Measurements from ENCODE around the gene TRIM63.

Gene TRIM63

DNA sequence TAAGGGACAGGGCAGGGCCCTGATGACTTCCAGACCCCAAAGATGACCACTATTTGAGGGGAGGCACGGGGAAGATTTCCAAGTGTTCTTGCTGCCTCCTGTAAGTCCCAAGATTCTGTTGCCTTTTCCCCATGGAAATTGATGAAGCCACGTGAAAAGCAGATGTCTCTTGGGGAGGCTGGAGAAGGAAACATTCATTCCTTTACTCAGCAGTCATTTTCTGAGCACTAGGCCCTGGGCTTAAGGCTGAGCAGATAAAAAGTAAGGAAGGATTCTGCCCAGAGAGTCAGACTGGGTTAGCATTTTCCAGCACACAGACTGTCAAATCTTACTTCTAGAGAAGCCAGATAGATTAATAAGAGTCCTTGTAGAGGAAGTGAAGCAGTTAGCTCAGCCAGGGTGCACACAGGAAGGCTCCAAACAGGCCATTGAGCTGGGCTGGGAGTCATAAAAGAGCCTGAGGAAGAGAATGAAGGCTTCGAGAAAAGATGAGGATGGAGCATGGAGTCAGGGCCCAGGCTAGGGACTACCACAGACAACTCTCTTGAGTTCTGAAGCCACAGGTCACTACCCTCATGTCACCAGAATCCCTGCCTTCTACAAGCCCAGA, 35.7 kb downstream of the TRIM63 start:
- no peak for DNase-seq

DNA sequence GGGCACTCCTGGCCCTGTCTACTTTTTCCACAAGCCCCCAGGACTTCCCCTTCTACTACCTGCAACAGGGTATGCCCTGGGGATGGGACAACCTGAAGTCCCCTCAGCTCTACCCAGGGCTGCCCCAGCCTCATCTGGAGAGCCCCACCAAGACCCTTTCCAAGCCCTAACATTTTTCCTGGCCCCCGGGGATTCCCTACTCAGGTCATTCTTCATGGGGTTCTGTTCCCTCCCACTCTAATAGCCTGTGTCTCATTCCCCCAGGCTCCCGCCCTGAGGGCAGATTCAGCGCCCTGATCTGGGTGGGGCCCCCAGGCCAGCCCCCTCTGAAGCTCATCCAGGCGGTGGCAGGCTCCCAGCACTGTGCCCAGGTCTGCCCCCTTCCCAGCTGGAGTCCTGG, 36.2 kb downstream of the TRIM63 start:
- DNase-seq = no peak

DNA sequence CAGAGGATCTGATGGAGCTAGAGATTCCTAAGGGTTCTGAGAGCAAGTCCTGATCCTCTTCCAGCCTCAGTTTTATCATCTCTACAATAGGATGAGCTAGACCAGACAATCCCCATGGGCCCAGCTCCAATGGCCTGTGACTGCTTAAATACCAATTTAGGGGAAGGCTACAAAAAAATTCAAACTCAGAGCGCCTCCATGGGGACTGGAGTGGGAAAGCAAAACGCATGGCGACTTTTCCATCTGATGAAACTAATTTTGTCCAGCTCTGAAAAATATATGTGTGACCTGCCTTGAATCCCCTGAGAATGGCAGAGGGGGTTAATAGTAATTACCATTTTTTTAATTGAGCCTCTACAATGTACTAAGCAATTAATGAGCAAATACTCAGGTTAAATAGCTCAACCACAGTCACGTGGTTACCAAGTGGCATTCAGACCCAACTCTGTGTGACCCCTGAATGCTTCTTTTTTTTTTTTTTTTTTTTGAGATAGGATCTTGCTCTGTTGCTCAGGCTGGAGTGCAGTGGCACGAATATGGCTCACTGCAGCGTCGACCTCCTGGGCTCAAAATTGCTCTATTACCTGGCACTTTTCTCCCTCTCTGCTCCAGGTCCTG, 37.5 kb downstream of the TRIM63 start:
- no peak for DNase-seq

DNA sequence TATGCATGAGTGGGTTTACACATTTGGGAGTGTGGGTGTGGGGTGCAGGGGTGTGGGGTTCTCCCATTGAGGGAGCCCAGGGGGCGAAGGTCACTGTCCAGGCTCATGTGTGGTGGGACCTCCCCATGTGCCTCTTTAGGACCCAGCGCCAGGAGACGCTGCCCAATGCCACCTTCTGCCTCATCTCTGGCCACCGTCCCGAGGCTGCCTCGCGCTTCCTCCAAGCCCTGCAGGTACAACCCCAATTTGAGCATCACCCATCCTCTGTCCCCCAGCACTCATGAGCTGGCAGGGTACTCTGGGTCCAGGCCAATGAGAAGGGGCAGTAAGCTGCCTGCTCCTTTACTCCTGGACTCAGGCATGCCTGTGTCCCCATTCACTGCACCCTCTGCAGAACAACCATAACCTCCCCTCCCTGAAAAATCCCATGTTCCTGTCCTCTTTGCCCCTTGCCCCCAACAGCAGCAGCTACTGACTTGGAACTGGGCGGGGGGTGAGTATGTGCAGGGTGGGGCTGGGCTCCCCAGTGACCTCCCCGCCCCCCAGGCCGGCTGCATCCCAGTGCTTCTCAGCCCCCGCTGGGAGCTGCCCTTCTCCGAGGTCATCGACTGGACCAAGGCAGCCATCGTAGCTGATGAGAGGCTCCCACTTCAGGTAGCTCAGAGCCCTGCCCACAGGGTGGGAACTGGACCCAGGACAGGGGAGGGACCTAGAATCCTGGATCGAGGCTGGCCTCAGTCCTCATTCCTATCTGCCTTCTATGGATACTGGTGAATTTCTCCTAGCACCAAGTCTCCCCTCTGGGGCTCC, 38.2 kb downstream of the TRIM63 start:
- no peak for DNase-seq

DNA sequence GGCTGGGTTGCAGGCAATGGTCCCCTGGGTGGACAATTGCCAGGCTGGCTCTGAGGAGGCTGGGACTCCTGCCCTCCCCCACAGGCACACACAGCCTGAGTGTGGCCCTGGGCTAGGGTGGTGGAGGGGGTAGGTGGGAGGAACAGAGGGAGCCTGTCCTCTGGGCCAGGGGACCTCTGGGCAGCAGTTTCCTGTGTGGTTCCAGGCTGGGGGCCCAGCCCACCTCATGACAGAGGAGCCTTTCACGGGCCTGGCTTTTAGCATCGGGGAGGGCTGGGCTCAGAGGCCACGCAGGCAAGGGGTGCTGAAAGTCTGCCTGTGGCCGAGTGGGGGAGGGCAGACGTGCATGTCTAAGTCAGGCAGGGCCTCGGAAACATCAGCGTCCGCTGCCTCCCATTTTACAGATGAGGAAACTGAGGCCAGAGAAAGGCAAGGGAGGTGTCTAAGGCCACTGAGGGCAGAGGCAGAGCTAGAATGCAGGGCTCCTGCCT, 38.9 kb downstream of the TRIM63 start:
- DNase-seq = peak; percentile 91

DNA sequence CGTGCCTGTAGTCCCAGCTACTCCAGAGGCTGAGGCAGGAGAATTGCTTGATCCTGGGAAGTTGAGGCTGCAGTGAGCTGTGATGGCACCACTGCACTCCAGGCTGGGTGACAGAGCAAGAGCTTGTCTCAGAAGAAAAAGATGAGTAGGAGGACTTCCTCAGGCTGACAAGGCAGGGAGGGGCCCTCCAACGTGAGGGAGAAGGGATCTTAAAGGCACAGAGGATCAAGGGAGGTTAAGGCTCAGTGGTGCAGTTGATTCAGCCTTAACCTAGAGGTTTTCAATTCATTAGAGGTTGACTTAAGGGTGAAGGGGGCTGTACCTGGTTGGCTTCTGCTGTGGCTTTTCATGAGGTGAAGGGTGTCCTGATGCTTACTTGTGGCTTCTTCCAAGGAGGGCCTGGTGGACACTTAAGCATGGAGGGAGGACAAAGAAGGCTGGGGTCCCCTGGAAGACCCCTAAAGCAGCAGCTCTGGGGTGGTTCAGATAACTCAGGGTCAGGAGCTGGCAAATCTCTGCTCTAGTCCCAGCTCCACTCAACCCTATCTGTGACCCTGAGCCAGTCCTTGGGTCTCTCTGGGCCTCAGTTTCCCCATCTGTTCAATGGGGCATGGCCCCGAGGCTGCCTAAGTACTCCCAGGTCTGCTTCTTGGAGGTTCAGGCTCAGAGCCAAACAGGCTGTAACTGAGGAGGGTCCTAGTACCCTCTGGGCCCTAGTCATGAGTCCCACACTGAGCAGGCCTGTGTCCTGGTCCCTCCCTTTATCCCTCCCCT, 39.5 kb downstream of the TRIM63 start:
- no peak for DNase-seq

DNA sequence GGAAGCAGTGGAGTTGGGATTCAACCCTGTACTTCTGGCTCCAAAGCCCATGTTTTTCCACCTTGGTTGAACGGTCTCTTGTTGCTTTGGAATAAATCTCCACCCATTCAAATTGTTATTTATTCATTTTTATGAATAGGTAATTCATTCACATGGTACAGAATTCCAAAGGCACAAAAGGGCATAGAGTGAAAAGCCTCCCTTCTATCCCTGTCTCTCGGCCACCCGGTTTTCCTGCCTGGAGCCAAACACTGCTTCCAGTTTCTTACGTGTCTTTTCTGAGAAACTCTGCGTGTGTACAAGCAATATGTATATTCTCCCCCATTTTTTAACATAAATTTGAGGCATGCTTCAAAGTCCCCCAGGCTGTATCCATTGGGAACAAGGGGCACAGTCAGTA, 41.9 kb downstream of the TRIM63 start:
- DNase-seq = no peak

DNA sequence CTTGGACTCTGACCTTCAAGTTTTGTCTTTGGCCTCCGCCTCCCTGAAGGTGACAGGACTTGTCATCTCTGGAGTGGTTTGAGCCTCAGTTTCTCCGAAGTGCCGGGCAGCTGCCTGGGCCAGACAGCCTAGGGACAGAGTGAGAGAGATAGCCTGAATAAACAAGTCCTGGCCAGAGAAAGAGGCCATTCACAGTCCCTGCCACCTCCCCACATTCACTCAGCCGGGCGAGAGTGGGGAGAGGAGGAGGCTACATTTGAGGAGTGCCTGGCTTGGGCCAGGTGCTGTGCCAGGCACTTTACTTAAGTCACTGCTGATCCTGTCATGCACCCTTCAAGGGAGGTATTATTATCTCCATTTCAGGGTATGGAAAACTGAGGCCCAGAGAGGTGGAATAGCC, 42.4 kb downstream of the TRIM63 start:
- DNase-seq = no peak

DNA sequence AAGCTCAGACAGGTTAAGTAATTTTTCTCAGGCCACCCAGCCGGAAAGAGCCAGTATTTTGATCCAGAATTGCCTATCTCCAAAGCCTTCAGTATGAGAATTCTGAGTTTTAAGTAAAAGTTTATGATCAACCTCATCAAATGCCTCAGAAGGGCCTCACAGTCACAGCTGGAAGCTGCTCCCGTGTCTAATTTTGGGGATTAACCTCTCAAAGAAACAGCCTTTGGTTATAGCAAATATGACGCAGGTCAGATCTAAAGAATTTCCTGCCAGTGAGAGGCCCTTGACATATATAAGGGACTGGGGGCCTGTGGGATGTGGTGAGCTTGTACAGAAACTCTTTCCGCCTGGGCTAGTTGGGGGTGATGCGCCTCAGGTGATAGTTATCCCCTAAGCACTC, 43.6 kb downstream of the TRIM63 start:
- DNase-seq = no peak

DNA sequence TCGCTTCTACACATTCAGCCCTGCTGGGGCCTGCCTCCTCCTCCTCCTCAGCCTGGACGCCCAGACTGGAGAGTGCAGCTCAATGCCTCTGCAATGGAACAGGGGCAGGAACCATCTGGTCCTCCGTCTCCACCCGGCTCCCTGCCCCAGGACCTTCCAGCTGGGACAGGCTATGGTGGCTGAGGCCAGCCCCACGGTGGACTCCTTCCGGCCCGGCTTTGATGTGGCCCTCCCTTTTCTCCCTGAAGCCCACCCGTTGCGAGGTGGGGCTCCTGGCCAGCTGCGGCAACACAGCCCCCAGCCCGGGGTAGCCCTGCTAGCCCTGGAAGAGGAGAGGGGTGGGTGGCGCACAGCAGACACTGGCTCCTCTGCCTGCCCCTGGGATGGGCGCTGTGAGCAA, 44.4 kb downstream of the TRIM63 start:
- DNase-seq = no peak

DNA sequence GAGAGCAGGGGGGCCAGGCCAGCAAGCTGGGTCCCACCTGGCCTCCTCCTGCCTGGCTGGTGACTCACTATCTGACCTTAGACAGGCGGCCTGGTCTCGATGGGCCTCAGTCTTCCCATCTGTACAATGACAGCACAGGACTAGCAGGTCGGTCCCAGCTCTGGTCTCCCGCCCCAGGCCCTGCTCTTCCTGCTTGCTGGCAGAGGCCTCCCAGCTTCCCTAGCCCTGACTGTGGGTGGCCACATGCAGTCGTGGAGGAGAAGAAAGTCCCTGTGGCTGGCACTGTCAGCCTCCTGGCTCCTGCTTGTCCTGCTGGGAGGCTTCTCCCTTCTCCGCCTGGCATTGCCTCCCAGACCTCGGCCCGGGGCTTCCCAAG, 45.0 kb downstream of the TRIM63 start:
- no peak for DNase-seq

DNA sequence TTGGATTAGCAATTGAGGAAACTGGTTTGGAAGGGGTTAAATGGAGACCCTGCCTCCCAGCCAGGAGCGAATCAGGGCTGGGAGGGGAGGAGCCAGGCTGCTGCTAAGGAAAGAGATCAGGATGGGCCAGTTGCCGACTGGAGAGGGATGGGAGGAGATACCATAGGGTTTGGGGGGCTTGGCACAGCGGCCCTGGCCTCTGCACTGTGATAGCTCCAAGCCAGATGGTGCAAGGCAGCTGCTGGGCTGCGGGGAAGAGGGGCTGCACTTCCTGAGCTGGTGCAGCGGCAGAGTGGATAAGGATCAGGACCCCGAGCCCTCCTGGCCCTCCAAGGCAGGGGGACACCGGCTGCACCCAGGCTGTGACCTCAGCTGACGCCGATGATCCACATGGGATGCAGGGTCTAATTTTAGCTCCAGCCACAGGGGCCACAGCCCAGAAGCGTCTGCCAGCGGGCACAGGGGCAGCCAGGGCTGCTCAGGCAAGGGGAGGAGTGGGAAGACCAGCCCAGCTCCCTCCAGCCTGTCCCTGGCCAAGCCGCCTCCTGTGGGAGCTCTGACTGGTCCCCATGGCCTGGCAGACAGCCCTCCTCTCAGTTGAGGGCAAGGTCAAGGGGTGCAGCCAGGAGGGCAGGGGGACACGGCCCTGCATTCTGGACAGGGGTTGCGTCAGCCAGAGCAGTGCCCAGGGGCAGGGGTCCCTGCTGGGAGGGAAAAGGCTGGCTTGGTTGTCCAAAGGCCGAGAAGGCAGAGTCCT, 45.6 kb downstream of the TRIM63 start, which contains the start of gene EXTL1:
Gene EXTL1 (plus strand): TSS at position 129 of the 757 bp plus-strand sequence. CDS start 872 bp downstream, outside the sequence.
- DNase-seq = peak; percentile 86

DNA sequence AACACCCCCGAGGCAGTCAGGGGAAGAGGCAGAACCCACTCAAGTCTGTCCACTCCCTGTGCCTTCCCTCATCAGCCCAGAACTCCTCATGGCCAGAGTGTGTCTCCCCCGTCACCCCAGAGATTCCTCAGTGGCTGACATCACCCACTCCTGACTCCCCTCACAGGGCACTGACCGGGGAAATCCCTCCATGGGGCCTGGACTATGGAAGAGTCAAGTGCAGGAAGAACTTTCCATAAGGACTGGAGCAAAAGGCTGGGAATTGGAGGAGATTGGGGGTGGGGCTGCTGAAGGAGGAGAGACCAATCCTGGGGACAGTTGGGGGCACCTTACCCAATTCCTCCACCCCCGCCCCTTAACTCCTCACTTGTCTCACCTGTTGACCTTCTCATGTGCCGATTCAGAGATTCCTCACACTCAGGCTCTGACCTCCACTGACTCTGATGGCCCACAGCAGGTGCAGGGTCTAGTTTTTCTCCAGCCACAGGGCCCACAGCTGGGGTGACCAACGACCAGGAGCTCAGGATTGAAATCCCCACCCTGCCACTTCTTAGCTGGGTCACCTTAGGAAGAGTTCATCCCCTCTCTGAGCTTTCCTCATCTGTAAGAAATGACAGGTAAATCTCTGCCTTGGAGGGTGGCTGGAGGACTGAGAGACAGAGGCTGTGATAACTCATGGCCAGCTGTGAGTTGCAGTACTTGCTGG, 46.3 kb downstream of the TRIM63 start:
- DNase-seq = no peak

DNA sequence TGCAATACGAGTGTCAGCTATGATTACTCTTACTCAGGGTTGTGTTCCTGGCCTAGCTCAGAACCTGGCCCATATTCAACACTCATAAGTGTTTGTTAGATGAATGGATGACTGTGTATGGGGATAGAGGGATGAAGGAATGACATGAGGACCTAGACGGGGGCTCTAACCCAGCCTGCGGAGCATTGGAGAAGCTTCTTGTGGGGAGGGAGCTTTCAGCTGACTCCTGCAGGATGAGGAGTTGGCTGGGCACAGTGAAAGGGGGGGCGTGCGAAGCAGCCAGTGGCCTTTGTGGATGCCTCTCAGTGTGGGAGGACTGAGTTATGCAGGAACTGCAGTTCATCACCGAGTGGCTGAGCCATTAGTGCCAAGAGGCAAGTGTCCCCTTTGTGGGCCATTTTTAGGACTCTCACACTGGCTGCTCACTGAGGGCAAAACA, 47.1 kb downstream of the TRIM63 start:
- DNase-seq = no peak

DNA sequence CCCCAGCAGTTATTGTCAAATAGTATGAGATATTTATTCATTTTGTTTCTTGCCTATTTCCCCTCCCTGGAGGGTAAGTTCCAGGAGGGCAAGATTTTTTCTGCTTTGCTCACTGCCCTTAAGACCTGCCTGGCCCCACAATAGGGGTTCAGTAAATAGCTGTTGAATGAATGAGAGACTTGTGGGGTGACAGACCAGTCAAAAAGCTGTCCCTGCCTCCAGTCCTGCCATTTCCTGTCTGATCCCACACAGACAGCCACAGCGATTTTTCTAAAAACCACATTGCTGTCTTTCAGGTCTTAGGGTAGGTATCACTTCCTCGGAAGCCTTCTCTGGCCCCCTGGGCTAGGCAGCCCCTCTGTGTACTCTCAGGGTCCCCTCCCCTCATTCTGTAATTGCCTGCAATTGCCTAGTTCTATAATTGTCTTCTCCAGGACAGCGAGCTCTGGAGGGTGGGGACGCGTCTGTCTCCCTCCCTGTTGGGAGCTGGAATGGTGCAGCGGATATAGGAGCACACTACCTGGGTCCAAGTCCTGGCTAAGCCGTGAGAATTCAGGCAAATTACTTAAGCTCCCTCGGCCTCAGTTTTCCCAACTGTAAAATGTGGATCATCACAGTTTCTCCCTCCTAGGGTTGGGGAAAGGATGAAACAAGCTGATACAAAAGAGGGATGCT, 47.7 kb downstream of the TRIM63 start:
- no peak for DNase-seq

DNA sequence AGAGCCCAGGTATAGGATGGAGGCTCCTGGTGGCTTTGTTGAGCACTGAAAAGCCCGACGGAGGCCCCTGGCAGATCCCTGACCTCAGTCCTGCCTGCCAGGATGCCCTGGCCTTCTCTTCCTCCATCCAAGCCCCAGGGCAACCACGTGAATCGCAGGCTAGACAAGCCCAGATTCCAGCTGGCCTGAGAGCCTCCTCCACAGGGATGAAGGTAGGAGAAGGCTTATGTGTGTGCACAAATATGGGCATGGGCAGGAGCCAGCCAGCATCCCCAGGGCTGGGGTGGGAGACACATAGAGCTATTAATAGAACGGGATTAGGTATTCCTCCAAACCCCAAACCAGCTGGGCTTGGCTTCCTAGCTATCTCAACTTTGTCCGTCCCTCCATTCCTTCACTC, 49.8 kb downstream of the TRIM63 start:
- DNase-seq = no peak

DNA sequence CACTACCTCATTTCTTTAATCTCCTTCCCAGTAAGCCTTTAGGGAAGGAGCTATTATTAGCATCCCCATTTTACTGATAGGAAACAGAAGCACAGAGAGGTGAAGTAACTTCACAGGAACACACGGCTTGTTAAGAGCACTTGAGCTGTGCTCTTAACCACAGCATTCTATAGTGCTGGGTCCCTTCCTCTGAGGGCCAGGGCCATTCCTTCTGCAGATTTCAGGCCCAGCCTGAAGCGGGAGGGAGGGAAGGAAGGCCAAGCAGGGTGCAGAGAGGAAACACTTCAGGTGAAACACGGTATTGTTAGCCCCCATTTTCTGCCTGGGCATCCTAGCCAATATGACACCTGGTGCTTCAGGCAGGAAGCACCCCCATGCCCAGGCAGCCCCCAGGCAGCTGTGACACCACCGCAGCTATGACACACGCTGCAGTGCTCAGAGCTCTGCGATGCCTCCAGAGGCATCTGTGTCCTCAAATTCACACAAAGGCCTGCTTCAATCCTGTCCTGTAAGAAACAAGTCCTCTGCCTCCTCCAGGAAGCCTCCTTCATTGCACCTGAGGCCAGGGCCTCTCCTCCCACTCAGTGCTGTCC, 50.4 kb downstream of the TRIM63 start:
- no peak for DNase-seq

DNA sequence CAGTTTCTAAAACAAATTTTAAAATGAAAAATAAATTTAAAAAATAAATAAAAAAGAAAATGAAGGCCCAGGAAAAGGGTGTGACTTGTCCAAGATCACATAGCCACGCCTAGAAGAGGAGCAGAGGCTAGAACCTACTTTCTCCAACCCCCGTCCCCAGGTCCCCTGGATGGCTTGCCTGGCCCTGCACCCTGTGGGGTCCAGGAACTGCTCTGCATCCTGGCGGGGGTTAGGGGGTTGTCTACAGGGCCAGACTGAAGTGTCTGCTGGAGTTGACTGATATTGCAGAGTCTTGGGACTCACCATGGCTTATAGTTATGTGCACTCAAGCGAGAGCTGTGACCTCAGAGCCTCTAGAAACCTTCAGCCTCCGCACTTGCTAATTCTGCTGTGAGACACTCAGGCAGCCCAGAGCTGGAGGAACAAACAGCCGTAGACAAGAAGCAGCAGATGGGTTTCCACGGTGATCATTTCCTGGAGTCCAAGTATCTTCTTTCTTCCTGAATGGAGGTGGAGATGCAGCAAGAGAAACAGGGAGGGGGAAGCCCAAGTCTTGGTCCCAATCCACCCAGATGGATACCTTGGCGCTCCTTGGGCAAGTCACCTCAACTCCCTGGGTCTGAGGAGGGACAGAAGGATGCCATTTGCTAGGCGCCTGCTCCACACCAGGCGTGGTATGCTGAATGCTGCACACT, 51.0 kb downstream of the TRIM63 start:
- DNase-seq = no peak

DNA sequence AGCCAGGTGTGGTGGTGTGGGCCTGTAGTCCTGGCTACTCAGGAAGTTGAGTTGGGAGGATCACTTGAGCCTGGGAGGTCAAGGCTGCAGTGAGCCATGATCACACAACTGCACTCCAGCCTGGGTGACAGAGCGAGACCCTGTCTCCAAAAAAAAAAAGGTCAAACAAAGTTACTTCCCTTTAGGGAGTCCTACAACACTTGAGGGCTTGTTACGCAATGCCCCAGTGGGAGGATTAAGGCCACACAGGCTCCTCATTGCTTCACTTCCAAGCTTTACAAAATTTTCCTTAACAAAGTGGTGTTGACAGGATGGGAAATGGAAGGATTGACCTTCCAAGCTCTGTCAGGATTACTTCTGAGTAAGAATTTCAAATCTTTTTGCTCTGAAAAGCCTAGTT, 52.1 kb downstream of the TRIM63 start:
- no peak for DNase-seq

DNA sequence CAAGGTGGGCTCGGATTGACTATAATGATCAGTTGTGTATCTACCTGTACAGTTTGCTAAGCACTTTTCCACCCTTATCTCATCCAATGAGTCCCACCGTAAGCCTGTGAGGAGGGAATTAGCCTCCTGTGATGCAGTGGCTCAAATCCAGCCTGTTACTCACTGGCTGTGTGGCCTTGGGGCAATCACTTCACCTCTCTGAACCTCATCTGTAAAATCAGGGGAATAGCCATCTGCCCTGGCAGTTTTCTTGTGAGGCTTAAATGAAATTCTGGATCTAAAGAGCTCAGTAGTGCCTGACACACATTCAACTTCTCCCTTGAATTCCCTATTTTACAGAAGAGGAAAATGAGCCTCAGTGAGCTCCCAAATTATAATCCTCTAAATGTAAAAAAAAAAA, 53.3 kb downstream of the TRIM63 start:
- DNase-seq = no peak
